OCI-LY3 (cell line): ENCODE measurements around the gene OR2J1.

Source experiments
- H2AFZ ChIP-seq: fragments of 200-600, 300-600 bp; shearing (Covaris generic); 2 replicates; pipeline ENCODE4 v1.6.0; 2014; ENCODE audit warnings: antibody characterized with exemption, low read depth, low read length
- H3K27ac ChIP-seq: fragments of 200-600, 300-600 bp; sonication (generic); 2 replicates; pipeline ENCODE4 v1.5.1; 2014; ENCODE audit warnings: mild to moderate bottlenecking, low read length, moderate library complexity, mixed read lengths
- H3K27me3 ChIP-seq: fragments of 200-600, 300-600 bp; sonication (generic); 2 replicates; pipeline ENCODE4 v1.6.1; 2014; ENCODE audit warnings: low read depth, low read length, mixed read lengths
- H3K36me3 ChIP-seq: fragments of 200-600, 300-600 bp; sonication (generic); replicated peaks from 2 replicates; pipeline ENCODE3; 2014; ENCODE audit warnings: low read depth, low read length, mixed read lengths
- H3K4me1 ChIP-seq: fragments of 300-600, 200-600 bp; sonication (generic); 2 replicates; pipeline ENCODE4 v1.6.1; 2014; ENCODE audit warnings: low read length, mixed read lengths
- H3K4me2 ChIP-seq: fragments of 200-600, 300-600 bp; sonication (generic); 2 replicates; pipeline ENCODE4 v1.6.1; 2014; ENCODE audit warnings: low read length, mixed read lengths
- H3K4me3 ChIP-seq: fragments of 300-600, 200-600 bp; sonication (generic); 2 replicates; pipeline ENCODE4 v1.5.1; 2014; ENCODE audit warnings: antibody characterized with exemption, mild to moderate bottlenecking, low read length, moderate library complexity
- H3K79me2 ChIP-seq: fragments of 300-600, 200-600 bp; shearing (Covaris generic); 2 replicates; pipeline ENCODE4 v1.6.1; 2014; ENCODE audit warnings: mild to moderate bottlenecking, low read length, mixed read lengths
- H3K9ac ChIP-seq: fragments of 300-600, 200-600 bp; shearing (Covaris generic); 2 replicates; pipeline ENCODE4 v1.6.0; 2014; ENCODE audit warnings: mild to moderate bottlenecking, low read length, moderate library complexity
- H3K9me3 ChIP-seq: fragments of 200-600, 300-600 bp; shearing (Covaris generic); 2 replicates; pipeline ENCODE4 v1.6.1; 2014; ENCODE audit warnings: low read length, mixed read lengths; ENCODE audit not compliant: insufficient read depth
- H4K20me1 ChIP-seq: fragments of 200-600, 300-600 bp; sonication (generic); 2 replicates; pipeline ENCODE4 v1.6.1; 2016; ENCODE audit warnings: low read length, mixed read lengths; ENCODE audit not compliant: insufficient read depth
- EZH2phosphoT487 ChIP-seq: fragments of 200-600 bp; shearing (Covaris generic); IDR thresholded peaks from 2 replicates; pipeline ENCODE4 v1.6.1; 2018; ENCODE audit warnings: antibody characterized with exemption, mixed run types, low read depth
- TF ChIP-seq, protein P1 (sequence below): fragments of 200-600, 300-600 bp; sonication (generic); IDR thresholded peaks from 2 replicates; pipeline ENCODE4 v1.5.1; 2014; ENCODE audit warnings: antibody characterized with exemption, low read length, low read depth

OR2J1 gene

DNA sequence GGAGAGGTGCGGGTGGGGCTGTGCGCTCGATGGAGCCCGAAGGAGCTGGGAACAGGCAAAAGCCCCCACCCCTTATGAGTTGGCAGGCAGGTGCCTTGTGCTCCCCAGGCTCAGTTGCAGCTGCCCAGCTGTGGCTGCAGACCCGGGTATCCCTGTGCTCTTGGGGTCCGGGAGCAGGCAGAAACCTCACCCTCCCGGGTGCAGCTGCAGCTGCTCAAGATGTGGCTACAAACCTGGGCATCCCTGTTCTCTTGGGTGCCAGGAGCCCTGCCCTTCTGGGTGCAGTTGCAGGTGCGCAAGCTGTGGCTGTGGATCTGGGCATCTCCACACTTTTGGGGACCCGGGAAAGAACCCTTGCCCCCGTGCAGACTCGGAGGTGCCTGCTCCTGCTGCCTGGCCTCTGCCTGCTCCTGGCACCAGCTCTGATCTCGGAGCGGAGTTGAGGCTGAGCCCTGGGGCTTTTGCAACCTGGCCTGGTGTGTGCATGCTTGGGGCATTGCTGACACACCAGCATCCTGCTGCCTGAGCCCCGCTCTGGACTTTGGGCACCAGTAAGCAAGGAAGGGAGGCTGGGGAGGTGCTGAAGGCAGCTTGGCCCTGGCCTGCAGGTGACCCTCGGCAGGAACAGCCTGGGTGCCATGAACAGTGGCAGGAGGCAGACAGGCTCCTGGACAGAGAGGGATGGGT lies 30.2 kb downstream of the OR2J1 start:
- Histone ChIP-seq H4K20me1 (no peaks in the 10 kb centered on the region), H3K4me2 (no peak overlapping the region), H3K27ac (no peak overlapping the region), H3K4me3 (no peak overlapping the region), H3K27me3 (no peaks in the 10 kb centered on the region), H3K79me2 (no peaks in the 10 kb centered on the region), H3K36me3 (no peaks in the 10 kb centered on the region), H2AFZ (no peak overlapping the region), H3K9me3 (no peaks in the 10 kb centered on the region), H3K4me1 (no peaks in the 10 kb centered on the region), H3K9ac (no peak overlapping the region)
- TF ChIP-seq, protein P1, sequence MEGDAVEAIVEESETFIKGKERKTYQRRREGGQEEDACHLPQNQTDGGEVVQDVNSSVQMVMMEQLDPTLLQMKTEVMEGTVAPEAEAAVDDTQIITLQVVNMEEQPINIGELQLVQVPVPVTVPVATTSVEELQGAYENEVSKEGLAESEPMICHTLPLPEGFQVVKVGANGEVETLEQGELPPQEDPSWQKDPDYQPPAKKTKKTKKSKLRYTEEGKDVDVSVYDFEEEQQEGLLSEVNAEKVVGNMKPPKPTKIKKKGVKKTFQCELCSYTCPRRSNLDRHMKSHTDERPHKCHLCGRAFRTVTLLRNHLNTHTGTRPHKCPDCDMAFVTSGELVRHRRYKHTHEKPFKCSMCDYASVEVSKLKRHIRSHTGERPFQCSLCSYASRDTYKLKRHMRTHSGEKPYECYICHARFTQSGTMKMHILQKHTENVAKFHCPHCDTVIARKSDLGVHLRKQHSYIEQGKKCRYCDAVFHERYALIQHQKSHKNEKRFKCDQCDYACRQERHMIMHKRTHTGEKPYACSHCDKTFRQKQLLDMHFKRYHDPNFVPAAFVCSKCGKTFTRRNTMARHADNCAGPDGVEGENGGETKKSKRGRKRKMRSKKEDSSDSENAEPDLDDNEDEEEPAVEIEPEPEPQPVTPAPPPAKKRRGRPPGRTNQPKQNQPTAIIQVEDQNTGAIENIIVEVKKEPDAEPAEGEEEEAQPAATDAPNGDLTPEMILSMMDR = no peak
- TF ChIP-seq EZH2phosphoT487 = no peak

DNA sequence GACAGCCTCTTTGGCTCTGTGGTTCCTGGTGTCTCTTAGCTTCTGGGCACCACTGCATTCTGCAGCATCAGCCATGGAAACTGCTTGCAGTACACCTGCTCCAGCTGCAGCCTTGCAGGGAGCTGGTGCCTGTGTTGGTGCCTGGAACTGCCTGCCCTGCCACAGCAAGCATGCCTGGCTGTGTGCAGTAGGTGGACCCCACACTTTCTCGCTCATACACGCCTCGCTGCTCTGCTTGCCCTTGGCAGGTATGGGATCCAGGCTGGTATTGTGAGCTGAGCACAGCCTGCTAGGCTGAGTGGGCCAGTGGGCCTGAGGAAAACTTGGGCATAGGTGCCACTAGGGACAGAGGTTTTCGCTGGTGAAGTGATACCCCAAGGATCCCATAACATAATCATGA lies 31.4 kb downstream of the OR2J1 start:
- no peak overlapping the region for H2AFZ ChIP-seq
- no peaks in the 10 kb centered on the region for H3K27me3 ChIP-seq
- no peaks in the 10 kb centered on the region for H3K79me2 ChIP-seq
- H3K36me3 ChIP-seq = no peaks in the 10 kb centered on the region
- no peak overlapping the region for H3K27ac ChIP-seq
- H3K4me1 ChIP-seq = no peaks in the 10 kb centered on the region
- no peaks in the 10 kb centered on the region for H3K9me3 ChIP-seq
- TF ChIP-seq, protein P1 = no peak
- TF ChIP-seq EZH2phosphoT487 = no peak
- H3K4me3 ChIP-seq = no peak overlapping the region
- no peaks in the 10 kb centered on the region for H4K20me1 ChIP-seq
- H3K4me2 ChIP-seq = no peak overlapping the region
- H3K9ac ChIP-seq = no peak overlapping the region

DNA sequence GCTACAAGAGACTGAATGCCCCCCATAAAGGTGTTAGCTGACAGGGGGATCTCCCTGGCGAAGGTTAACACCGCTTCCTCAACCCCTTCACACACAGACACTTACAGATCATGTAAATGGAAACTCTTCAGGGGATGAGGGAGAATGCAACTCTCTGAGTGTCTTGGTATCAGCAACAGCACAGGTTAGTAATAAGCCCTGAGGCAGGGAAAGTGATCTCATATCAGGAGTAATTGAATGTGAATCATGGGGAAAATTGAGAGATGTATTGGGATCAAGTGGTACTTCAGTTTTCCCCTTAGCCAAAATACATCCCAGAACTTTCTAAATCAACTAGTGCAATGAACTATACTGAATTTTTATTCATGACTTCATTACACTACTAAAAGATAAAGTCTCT lies 32.4 kb downstream of the OR2J1 start:
- Histone ChIP-seq H3K4me2 (no peak overlapping the region), H3K9ac (no peak overlapping the region), H3K4me1 (no peaks in the 10 kb centered on the region), H3K27ac (no peak overlapping the region), H2AFZ (no peak overlapping the region), H3K79me2 (no peaks in the 10 kb centered on the region), H3K9me3 (no peaks in the 10 kb centered on the region), H3K27me3 (no peaks in the 10 kb centered on the region), H3K36me3 (no peaks in the 10 kb centered on the region), H3K4me3 (no peak overlapping the region), H4K20me1 (no peaks in the 10 kb centered on the region)
- TF ChIP-seq EZH2phosphoT487 = no peak
- TF ChIP-seq, protein P1 = no peak

DNA sequence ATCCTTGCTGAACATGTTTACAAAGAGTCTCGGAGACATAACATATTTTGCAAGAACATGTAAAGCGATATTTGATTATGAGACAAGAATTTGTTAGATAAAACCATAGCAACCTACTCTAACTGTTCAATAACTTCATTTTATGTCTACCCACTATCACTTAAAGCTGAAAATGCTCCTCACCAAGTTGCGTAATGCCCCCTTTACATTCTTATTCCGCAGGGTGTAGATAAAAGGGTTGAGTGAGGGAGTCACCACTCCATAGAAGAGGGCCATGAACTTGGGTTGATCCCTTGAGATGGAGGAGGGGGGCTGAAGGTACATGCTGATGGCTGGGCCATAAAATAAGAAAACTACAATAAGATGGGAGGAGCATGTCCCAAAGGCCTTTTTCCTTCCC lies 38.4 kb downstream of the OR2J1 start:
- Histone ChIP-seq H3K27ac (no peak overlapping the region), H3K4me2 (no peak overlapping the region), H3K4me3 (no peak overlapping the region), H3K9me3 (no peaks in the 10 kb centered on the region), H3K79me2 (no peaks in the 10 kb centered on the region), H3K36me3 (no peaks in the 10 kb centered on the region), H4K20me1 (no peaks in the 10 kb centered on the region), H3K4me1 (no peaks in the 10 kb centered on the region), H2AFZ (no peak overlapping the region), H3K9ac (no peak overlapping the region), H3K27me3 (no peaks in the 10 kb centered on the region)
- TF ChIP-seq EZH2phosphoT487 = no peak
- TF ChIP-seq, protein P1 = no peak
